NCI-H2081 treated with DMSO at 0.1 percent for 48 hours (cell line): ENCODE results near the gene PRAC1.

Source experiments
- DNase-seq: peaks from one replicate; lab custom pipeline; 2025; lab: John Stamatoyannopoulos, UW

PRAC1 gene

GRCh38 chr17:48747445-48748363 lies 25.4 kb upstream of the PRAC1 start:
- no peak for DNase-seq

DNA sequence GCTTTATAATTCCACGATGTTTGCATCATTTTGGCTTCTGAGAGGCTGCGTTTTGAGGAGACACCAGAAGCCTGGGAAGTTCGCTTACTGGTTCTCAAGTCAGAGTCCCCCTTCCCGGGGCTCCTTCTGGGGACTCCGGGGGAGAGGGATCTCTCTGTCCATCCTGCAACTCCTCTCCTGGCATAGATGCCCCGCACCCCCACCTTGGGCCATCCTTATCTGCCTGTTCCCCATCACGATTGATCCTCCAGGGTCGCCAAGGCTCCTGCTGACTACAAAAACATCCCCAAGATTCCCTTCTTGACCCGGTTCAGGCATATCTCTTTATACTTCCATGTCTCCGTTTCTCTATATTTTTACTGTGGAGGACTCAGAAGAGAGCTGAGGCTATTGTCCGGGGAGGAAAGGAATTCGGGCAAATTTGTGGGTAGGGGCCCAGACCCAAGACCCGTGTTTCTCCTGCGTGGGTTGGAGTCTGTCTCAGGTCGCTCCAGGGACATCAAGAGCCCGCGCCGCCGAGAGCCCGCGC lies 24.7 kb upstream of the PRAC1 start:
- DNase-seq: no peak

DNA sequence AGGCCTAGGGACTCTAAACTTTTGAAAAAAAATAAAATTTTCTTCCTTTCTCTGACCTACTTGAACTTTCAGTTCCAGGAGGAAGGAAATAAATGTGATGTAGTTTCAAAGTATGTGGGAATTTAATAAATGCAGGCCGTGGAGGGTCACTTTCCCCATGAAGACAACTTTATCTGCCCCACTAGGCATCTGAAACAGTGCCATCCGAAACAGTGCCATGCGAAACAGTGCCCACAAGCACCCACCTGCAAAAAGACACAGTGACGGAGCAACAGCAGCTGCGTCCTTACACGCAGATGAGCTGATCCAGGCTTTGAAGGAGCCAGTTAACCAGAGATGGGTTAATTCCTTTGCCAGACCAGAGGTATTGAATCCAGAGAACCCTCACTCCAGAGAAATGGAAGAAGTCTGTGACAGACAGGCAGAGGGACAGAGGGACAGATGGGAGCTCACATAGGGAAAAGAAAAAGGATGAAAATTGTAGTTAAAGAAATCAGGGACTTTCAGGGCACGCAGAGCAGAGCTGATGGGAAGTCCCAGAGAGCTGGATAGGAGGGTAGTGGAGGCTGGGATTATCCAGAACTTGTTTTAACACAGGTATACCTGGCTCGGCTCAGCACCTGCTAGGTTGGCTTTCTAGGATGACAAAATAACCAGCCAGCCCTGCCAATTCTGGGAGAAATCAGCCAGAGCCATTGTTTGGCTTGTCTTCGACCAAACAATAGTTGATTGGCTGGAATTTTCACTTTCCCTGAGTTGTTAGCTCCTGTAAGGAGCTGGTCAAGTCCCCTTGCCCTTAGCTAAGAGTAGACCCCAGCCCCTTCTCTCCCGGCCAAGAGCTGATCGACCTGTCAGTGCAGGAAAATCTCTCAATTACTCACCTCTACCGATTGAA lies 23.3 kb upstream of the PRAC1 start:
- DNase-seq: no peak

DNA sequence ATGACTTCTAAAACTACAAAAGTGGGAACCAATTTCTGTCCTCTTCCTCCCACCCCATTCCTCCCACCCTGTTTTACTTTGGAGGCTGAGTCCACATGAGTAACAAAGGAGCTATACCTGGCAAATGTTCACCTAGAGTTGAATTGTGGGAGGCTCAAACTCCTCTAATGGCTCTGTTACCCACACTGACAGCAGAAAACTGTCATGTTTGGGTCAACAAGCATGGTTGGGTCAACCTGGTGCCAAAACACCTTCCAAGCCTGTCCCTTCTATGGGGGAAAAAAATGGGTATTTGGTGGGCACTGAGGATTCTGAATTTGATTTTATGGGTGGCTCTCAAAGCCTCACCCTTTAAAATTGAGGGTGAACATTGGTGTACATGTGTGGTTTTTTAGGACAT lies 18.2 kb upstream of the PRAC1 start:
- DNase-seq: no peak

DNA sequence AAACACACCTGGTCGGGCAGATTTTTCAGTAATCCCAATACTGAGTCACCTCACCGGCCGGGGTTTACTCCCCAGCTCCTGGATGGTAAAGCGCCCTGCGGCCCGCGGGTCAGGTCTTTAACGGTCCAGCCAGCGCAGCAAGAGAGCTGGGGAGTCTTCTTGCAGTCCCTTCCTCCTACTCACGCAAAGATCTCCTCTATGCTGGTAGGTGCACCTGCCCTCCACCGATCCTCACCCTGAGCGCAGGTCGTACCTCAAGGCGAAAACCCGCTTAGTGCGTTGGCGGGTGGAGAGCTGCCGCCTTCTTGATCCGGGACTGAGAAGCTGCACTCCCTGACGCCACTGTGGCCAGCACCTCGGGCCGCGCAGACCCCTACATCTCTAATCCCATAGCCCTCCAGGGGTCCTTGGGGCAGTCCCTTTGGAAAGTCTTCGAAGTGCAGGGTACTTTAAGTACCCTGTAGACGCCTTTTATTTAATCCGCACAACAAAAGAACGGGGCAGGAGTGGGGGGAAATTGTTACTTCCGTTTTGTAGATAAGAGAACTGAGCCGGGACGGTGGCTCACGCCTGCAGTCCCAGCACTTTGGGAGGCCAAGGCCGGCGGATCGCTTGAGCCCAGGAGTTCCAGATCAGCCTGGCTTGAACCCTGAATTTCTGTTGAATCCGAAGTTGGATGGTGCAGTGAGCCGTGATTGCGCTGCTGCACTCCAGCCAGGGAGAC lies 16.6 kb upstream of the PRAC1 start:
- DNase-seq: no peak

DNA sequence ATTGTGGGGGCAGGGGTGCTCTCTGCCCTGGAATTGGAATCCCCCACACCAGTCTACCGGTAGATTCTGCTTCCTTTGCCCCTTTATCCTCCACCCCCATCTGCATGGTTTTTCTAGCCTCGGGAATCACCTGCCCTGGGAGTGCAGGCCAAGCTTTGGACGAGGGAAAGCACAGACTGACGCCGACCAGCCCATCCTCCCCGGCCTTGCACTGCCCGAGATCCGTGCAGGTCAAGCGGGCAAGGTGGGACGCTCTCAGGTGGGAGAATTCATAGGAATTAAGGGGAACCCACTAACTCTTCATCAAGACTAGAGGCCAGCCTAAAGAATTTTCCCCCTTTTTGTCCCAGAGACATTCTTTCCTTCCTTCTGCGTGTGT lies 16.1 kb upstream of the PRAC1 start:
- DNase-seq: no peak

GRCh38 chr17:48737330-48738043 lies 15.2 kb upstream of the PRAC1 start:
- DNase-seq: no peak

GRCh38 chr17:48735062-48735351 lies 12.7 kb upstream of the PRAC1 start:
- DNase-seq: no peak

- no peak for DNase-seq
Observed at GRCh38 chr17:48734333-48735061, 12.2 kb upstream of the PRAC1 start.

GRCh38 chr17:48733632-48734328 lies 11.5 kb upstream of the PRAC1 start:
- DNase-seq: no peak

DNA sequence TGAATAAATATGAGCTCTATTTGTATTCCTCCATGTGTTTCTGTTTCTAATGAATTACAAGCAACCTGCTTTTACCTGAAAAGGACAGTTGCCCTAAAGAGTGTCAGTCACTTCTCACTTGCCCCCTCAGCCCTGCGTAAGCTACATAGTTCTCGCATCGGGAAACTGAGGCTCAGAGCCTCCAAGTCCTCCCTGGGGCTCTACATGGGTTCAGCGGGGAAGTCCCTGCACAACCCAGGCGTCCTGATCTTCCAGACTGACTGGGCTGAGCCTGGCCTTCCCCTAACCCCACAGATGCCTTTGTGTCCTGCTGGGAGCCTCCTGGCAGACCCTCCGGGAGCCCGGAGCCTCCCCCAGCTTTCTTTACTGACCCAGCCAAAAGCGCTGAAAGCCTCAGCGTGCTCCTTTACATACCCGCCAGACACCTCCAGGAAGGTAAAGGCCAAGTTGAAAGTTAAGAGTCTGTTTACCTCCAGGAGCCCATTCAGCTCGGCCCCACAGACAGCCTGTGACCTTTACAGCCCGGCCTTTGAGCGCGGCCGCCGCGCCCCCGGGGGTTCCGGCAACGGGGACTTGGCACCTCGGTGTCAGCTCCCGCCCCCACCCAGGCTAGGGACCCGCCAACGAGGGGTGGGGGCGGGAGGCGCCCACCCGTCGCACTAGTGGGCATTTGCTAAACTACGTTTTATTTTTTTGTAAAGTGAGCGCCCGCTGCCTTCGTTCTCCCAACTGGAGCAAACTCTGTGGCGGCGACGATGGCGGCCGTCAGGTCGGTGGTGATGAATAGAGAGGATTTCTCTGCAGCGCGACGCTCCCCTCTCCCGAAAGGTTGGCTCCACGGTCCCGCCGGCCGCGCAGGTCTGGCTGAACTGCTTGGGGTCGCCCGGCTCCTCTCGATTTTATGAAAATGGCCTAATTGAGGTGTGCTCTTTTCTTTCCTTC lies 10.6 kb upstream of the PRAC1 start:
- DNase-seq: no peak

DNA sequence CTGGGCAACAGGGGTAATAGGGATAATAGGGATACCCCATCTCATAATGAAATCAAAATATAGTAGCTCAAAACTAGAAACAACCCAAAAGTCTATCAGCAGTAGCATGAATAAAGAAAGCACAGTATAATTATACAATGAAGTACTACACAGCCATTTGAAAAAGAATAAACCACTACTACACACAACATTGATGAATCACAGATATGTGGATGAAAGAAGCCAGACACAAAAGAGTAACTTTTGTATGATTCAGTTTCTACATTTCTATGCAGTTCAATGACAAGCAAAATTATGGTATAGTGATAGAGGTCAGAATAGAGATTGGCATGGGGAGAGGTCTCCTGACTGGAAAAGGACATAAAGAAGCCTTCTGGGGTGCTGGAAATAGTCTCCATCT lies 9.0 kb upstream of the PRAC1 start:
- no peak for DNase-seq

DNA sequence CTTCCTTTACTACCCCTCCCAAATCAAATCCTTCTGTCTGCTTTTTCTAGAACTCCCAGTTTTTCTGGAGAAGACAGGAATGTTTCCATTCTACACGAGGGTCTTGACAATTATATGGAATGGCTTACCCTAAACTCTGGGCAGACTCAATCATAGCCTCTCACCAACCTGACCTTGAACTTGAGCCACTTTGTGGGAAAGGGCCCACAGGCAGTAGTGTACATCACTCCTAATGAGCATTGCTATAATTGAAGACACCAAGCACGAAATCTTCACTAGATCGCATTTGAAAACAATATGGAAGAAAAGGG lies 7.9 kb upstream of the PRAC1 start:
- DNase-seq: no peak

GRCh38 chr17:48729335-48730239 lies 7.3 kb upstream of the PRAC1 start:
- no peak for DNase-seq

DNA sequence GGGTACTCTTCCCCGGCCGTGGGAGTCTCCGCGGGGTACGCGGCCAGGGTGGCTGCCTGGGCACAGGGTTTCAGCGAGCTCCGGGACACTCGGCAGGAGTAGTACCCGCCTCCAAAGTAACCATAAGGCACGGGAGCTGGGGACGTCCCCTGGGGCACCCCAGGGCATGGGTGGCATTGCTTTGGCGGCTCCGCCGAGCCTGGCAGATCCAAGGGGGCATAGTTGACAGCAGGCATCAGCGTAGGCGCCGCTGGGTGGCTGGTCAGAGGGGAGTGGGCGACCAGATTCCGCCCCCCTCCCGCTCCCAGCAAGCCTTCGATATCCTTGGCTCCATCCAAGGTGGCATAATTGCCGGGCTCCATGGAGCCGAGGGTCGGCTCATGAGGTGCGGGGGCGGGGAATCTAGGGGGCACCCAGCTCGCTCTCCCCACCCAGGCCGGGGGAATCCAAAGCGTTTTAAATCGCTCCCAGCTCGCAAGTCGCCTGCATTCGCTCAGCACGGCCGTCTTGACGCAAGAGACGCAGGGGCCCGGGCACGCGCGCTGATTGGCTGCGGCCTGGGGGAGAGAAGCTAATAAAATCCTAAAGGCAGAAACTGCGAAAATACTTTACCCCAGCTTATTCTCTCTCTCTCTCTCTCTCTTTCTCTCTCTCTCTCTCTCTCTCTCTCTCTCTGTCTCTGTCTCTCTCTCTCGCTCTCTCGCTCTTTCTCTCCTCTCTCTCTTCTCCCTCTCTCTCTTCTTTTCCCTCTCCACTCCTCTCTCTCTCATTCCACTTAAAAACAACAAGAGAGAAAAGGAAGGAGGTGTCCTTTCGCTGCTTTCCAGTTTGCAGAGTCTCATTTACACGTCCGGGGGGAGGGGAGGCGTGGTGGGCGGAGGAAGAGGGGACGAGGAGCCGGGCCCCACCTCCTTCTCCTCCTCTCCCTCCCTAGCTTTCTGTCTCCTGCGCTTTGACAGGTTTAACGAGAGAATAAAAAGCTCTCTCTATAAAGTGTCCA lies 6.2 kb upstream of the PRAC1 start, which contains the start of gene HOXB13:
Gene HOXB13, minus strand, starts transcription at position 519 of the 1,000 bp plus-strand sequence. Its CDS starts 157 bp downstream, at position 362.
- DNase-seq: no peak

DNA sequence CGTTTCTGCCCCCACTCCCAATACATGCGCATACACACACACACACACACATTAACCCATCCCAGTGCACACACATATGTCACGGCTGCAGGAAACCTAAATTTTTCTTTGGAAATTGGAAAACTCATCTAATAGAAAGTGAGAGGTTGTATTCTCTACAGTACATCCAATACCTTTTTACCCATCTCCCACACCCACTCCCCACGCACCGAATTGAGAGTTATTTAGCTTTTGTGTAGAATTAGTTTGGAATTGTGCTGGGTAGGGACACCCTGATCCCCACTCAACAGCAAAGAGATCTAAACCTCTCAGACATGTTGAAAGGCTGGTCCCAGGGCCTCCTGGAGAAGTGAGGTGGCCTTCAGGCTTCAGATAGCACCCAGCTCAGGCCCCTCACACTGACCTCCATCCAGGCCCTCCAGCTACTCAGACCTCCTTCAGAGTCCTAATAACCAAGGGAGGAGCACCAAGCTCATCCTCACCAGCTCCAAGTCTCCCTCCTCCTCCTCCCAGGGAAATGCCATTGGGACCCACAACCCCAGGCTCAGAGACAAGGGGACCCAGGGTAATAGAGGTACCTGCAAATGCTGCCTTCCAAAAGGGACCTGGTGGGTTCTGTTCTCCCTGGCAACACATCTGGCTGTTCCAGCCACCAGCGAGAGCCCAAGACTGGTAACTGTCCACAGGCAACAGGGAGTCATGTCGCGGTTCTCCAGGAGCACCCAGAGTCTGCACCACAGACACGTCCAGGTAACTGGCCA lies 5.3 kb upstream of the PRAC1 start:
- no peak for DNase-seq
